OCI-LY3 (cell line): ENCODE data around the gene HPS3.

Source experiments
- H2AFZ ChIP-seq: fragments of 200-600, 300-600 bp; shearing (Covaris generic); 2 replicates; pipeline ENCODE4 v1.6.0; 2014; ENCODE audit warnings: antibody characterized with exemption, low read depth, low read length
- H3K27ac ChIP-seq: fragments of 200-600, 300-600 bp; sonication (generic); 2 replicates; pipeline ENCODE4 v1.5.1; 2014; ENCODE audit warnings: mild to moderate bottlenecking, low read length, moderate library complexity, mixed read lengths
- H3K27me3 ChIP-seq: fragments of 200-600, 300-600 bp; sonication (generic); 2 replicates; pipeline ENCODE4 v1.6.1; 2014; ENCODE audit warnings: low read depth, low read length, mixed read lengths
- H3K36me3 ChIP-seq: fragments of 200-600, 300-600 bp; sonication (generic); replicated peaks from 2 replicates; pipeline ENCODE3; 2014; ENCODE audit warnings: low read depth, low read length, mixed read lengths
- H3K4me1 ChIP-seq: fragments of 300-600, 200-600 bp; sonication (generic); 2 replicates; pipeline ENCODE4 v1.6.1; 2014; ENCODE audit warnings: low read length, mixed read lengths
- H3K4me2 ChIP-seq: fragments of 200-600, 300-600 bp; sonication (generic); 2 replicates; pipeline ENCODE4 v1.6.1; 2014; ENCODE audit warnings: low read length, mixed read lengths
- H3K4me3 ChIP-seq: fragments of 300-600, 200-600 bp; sonication (generic); 2 replicates; pipeline ENCODE4 v1.5.1; 2014; ENCODE audit warnings: antibody characterized with exemption, mild to moderate bottlenecking, low read length, moderate library complexity
- H3K79me2 ChIP-seq: fragments of 300-600, 200-600 bp; shearing (Covaris generic); 2 replicates; pipeline ENCODE4 v1.6.1; 2014; ENCODE audit warnings: mild to moderate bottlenecking, low read length, mixed read lengths
- H3K9ac ChIP-seq: fragments of 300-600, 200-600 bp; shearing (Covaris generic); 2 replicates; pipeline ENCODE4 v1.6.0; 2014; ENCODE audit warnings: mild to moderate bottlenecking, low read length, moderate library complexity
- H3K9me3 ChIP-seq: fragments of 200-600, 300-600 bp; shearing (Covaris generic); 2 replicates; pipeline ENCODE4 v1.6.1; 2014; ENCODE audit warnings: low read length, mixed read lengths; ENCODE audit not compliant: insufficient read depth
- H4K20me1 ChIP-seq: fragments of 200-600, 300-600 bp; sonication (generic); 2 replicates; pipeline ENCODE4 v1.6.1; 2016; ENCODE audit warnings: low read length, mixed read lengths; ENCODE audit not compliant: insufficient read depth
- CTCF ChIP-seq: fragments of 200-600, 300-600 bp; sonication (generic); IDR thresholded peaks from 2 replicates; pipeline ENCODE4 v1.5.1; 2014; ENCODE audit warnings: antibody characterized with exemption, low read length, low read depth
- EZH2phosphoT487 ChIP-seq: fragments of 200-600 bp; shearing (Covaris generic); IDR thresholded peaks from 2 replicates; pipeline ENCODE4 v1.6.1; 2018; ENCODE audit warnings: antibody characterized with exemption, mixed run types, low read depth

HPS3 gene

GRCh38 chr3:149120051-149120972 lies 9.1 kb upstream of the HPS3 start:
- Histone ChIP-seq H3K79me2 (no peaks in the 10 kb centered on the region), H2AFZ (no peak overlapping the region), H3K4me1 (no peaks in the 10 kb centered on the region; the same call in 1 of the 2 replicates), H3K4me2 (peak overlapping the region; percentile 44), H3K27me3 (no peaks in the 10 kb centered on the region), H3K9ac (no peak overlapping the region), H3K36me3 (no peaks in the 10 kb centered on the region), H3K9me3 (no peaks in the 10 kb centered on the region), H3K4me3 (no peak overlapping the region; the same call in 1 of the 2 replicates), H3K27ac (no peak overlapping the region), H4K20me1 (no peaks in the 10 kb centered on the region)
- TF ChIP-seq CTCF (peak; percentile 85), EZH2phosphoT487 (no peak)

GRCh38 chr3:149122721-149123578 lies 6.5 kb upstream of the HPS3 start:
- Histone ChIP-seq H3K27me3 (peaks cover 1% of the 10 kb centered on the region), H3K4me2 (no peak overlapping the region), H4K20me1 (no peaks in the 10 kb centered on the region), H3K36me3 (no peaks in the 10 kb centered on the region), H3K9me3 (no peaks in the 10 kb centered on the region), H2AFZ (no peak overlapping the region), H3K4me1 (no peaks in the 10 kb centered on the region; the same call in 1 of the 2 replicates), H3K9ac (no peak overlapping the region), H3K79me2 (no peaks in the 10 kb centered on the region), H3K27ac (no peak overlapping the region), H3K4me3 (no peak overlapping the region)
- TF ChIP-seq EZH2phosphoT487, result no peak
- no peak for TF ChIP-seq CTCF

GRCh38 chr3:149128821-149129220 lies 617 bp upstream of the HPS3 start:
- peak overlapping the region; percentile 80 for H2AFZ ChIP-seq
- no peaks in the 10 kb centered on the region for H3K36me3 ChIP-seq
- H3K4me1 ChIP-seq, result peaks cover 22% of the 10 kb centered on the region
- H3K27me3 ChIP-seq, result peaks cover 4% of the 10 kb centered on the region
- TF ChIP-seq EZH2phosphoT487 (no peak), CTCF (no peak)
- H3K4me2 ChIP-seq, result peak overlapping the region; percentile 93
- no peaks in the 10 kb centered on the region for H4K20me1 ChIP-seq
- peak overlapping the region; percentile 82 for H3K9ac ChIP-seq
- no peak overlapping the region for H3K27ac ChIP-seq
- no peaks in the 10 kb centered on the region for H3K9me3 ChIP-seq
- H3K79me2 ChIP-seq, result peaks cover 12% of the 10 kb centered on the region
- peak overlapping the region; percentile 93 for H3K4me3 ChIP-seq

GRCh38 chr3:149131589-149131988 lies 2.2 kb downstream of the HPS3 start:
- Histone ChIP-seq H3K4me2 (peak overlapping the region; percentile 87), H3K27me3 (peaks cover 4% of the 10 kb centered on the region), H3K36me3 (no peaks in the 10 kb centered on the region), H3K9ac (no peak overlapping the region), H3K27ac (no peak overlapping the region), H3K9me3 (no peaks in the 10 kb centered on the region), H3K4me1 (peaks cover 22% of the 10 kb centered on the region), H4K20me1 (no peaks in the 10 kb centered on the region), H2AFZ (no peak overlapping the region), H3K79me2 (peaks cover 12% of the 10 kb centered on the region), H3K4me3 (peak overlapping the region; percentile 93)
- TF ChIP-seq EZH2phosphoT487 (no peak), CTCF (no peak)
